ENCODE results near the gene KDM8.

The KDM8 gene

DNA sequence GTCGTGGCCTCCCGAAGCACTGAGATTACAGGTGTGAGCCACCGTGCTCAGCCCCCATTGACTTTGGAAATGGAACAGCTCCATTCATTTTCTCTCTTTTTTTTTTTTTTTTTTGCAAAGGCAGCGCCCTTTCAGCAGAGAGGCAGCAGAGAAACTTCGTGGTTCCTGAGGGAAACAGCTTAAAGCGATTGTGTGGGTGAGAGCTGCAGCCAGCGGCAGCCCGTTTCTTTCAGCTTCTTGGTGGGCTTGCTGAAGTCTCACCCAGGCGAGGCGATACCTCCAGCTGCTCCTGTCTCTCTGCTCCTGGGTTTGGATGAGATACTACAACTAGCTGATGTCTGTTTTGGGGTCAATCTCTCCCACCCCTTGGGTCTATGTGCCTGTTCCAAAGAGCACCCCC, 7.7 kb downstream of the KDM8 start:
- no peak overlapping the region for H3K4me3 ChIP-seq (ENCODE audit: low read depth, low read length, poor library complexity, severe bottlenecking)
- no peak overlapping the region for H2AFZ ChIP-seq (ENCODE audit: low read length)
- no peak overlapping the region for H3K4me2 ChIP-seq (ENCODE audit: low read length)
- no peaks in the 10 kb centered on the region for H3K9me3 ChIP-seq (ENCODE audit: low read length)
- H3F3A ChIP-seq (ENCODE audit: insufficient read depth, low read length) = no peaks in the 10 kb centered on the region
- H3K36me3 ChIP-seq (ENCODE audit: insufficient read depth, low read length) = peaks cover 5% of the 10 kb centered on the region
- peaks cover 15% of the 10 kb centered on the region for H3K4me1 ChIP-seq (ENCODE audit: insufficient read depth, low read length, severe bottlenecking)
- H3K9me2 ChIP-seq (ENCODE audit: low read depth, low read length) = no peaks in the 10 kb centered on the region
- H3K27me3 ChIP-seq (ENCODE audit: insufficient read depth, low read length) = no peaks in the 10 kb centered on the region
- H3K79me2 ChIP-seq (ENCODE audit: insufficient read depth, low read length) = no peaks in the 10 kb centered on the region
- no peak overlapping the region for H3K9ac ChIP-seq (ENCODE audit: low read length)
- H3K27ac ChIP-seq (ENCODE audit: low read depth, low read length, poor library complexity, severe bottlenecking) = no peak overlapping the region
- TF ChIP-seq, protein P1, sequence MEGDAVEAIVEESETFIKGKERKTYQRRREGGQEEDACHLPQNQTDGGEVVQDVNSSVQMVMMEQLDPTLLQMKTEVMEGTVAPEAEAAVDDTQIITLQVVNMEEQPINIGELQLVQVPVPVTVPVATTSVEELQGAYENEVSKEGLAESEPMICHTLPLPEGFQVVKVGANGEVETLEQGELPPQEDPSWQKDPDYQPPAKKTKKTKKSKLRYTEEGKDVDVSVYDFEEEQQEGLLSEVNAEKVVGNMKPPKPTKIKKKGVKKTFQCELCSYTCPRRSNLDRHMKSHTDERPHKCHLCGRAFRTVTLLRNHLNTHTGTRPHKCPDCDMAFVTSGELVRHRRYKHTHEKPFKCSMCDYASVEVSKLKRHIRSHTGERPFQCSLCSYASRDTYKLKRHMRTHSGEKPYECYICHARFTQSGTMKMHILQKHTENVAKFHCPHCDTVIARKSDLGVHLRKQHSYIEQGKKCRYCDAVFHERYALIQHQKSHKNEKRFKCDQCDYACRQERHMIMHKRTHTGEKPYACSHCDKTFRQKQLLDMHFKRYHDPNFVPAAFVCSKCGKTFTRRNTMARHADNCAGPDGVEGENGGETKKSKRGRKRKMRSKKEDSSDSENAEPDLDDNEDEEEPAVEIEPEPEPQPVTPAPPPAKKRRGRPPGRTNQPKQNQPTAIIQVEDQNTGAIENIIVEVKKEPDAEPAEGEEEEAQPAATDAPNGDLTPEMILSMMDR (IDR thresholded peaks at IDR 0.05; ENCODE audit: low read length) = no peak
- TF ChIP-seq EZH2 (IDR thresholded peaks at IDR 0.05; ENCODE audit: borderline replicate concordance, low read length) = no peak
- no peaks in the 10 kb centered on the region for H4K20me1 ChIP-seq (ENCODE audit: insufficient read depth, low read length)

DNA sequence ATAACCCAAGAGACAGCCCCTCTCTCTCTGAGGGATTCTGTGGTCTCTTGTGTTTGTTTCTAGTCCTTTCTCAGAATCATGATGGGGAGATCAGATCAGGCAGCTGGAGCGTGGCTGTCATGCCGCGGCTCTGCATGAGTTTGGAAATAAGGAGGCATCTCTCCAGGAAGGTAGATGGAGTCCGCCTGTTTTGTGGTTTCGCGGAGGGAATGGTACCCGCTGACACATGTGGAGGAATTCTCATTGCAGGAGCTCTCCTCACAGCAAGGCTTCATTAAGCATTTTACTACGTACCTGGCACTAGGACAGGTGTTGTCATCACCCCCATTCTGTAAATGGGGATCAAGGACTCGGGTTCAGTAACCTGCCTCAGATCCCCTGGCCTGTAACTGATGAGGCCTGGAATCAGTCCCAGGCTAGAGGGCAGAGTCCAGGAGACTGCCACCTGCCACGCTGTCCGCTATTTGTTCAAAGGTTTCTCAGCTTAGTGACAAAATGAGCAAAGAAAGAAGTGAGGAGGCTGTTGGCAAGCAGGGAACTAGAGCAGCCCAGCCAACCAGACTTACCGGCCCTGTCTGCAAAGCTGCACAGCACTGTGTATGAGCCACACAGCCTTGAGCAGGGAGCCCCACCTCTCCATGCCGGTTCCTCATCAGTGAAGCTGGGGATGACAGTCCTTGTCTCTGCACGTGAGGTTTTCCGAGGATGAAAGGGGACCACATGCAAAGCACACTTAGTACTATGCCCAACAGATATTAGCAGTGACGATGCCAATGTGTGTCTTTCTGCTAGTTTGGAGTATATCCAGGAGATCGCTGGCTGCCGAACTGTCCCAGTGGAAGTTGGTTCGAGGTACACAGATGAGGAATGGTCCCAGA, 11.0 kb downstream of the KDM8 start:
- H2AFZ ChIP-seq (ENCODE audit: low read length) = no peak overlapping the region
- no peak overlapping the region for H3K9ac ChIP-seq (ENCODE audit: low read length)
- H3K27ac ChIP-seq (ENCODE audit: low read depth, low read length, poor library complexity, severe bottlenecking) = no peak overlapping the region
- no peaks in the 10 kb centered on the region for H3K4me1 ChIP-seq (ENCODE audit: insufficient read depth, low read length, severe bottlenecking)
- H3K4me2 ChIP-seq (ENCODE audit: low read length) = no peak overlapping the region
- H3K4me3 ChIP-seq (ENCODE audit: low read depth, low read length, poor library complexity, severe bottlenecking) = no peak overlapping the region
- H4K20me1 ChIP-seq (ENCODE audit: insufficient read depth, low read length) = no peaks in the 10 kb centered on the region
- no peaks in the 10 kb centered on the region for H3F3A ChIP-seq (ENCODE audit: insufficient read depth, low read length)
- no peaks in the 10 kb centered on the region for H3K9me2 ChIP-seq (ENCODE audit: low read depth, low read length)
- no peak for TF ChIP-seq EZH2 (IDR thresholded peaks at IDR 0.05; ENCODE audit: borderline replicate concordance, low read length)
- TF ChIP-seq, protein P1 (IDR thresholded peaks at IDR 0.05; ENCODE audit: low read length) = no peak
- peaks cover 5% of the 10 kb centered on the region for H3K36me3 ChIP-seq (ENCODE audit: insufficient read depth, low read length)
- no peaks in the 10 kb centered on the region for H3K9me3 ChIP-seq (ENCODE audit: low read length)
- no peaks in the 10 kb centered on the region for H3K79me2 ChIP-seq (ENCODE audit: insufficient read depth, low read length)
- H3K27me3 ChIP-seq (ENCODE audit: insufficient read depth, low read length) = no peaks in the 10 kb centered on the region

DNA sequence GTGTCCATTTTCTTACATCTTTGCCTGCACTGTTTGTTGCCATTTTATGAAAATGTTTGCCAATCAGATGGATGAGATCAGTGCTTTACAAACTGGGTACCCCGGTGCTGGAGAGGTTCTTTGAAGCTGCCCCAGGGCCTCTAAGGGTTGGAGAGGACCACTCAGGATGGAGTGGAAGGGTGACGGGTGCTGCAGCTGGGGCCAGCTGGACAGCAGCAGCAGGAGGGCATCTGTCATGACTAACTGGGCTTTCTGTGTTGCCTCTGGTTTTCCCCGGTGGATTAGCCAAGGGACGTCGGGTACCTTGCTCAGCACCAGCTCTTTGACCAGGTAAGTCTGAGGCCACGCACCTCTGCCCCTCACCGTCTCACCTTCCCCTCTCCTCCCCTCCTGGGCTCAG, 12.3 kb downstream of the KDM8 start:
- Histone ChIP-seq H3K4me2 (ENCODE audit: low read length) (no peak overlapping the region), H3K9ac (ENCODE audit: low read length) (no peak overlapping the region), H3K27me3 (ENCODE audit: insufficient read depth, low read length) (no peaks in the 10 kb centered on the region), H3F3A (ENCODE audit: insufficient read depth, low read length) (no peaks in the 10 kb centered on the region), H3K36me3 (ENCODE audit: insufficient read depth, low read length) (peaks cover 5% of the 10 kb centered on the region), H3K79me2 (ENCODE audit: insufficient read depth, low read length) (no peaks in the 10 kb centered on the region), H3K4me3 (ENCODE audit: low read depth, low read length, poor library complexity, severe bottlenecking) (no peak overlapping the region), H3K27ac (ENCODE audit: low read depth, low read length, poor library complexity, severe bottlenecking) (no peak overlapping the region), H2AFZ (ENCODE audit: low read length) (no peak overlapping the region), H3K9me2 (ENCODE audit: low read depth, low read length) (no peaks in the 10 kb centered on the region), H3K4me1 (ENCODE audit: insufficient read depth, low read length, severe bottlenecking) (no peaks in the 10 kb centered on the region), H4K20me1 (ENCODE audit: insufficient read depth, low read length) (no peaks in the 10 kb centered on the region), H3K9me3 (ENCODE audit: low read length) (no peaks in the 10 kb centered on the region)
- TF ChIP-seq, protein P1 (IDR thresholded peaks at IDR 0.05; ENCODE audit: low read length) = no peak
- no peak for TF ChIP-seq EZH2 (IDR thresholded peaks at IDR 0.05; ENCODE audit: borderline replicate concordance, low read length)

Data from OCI-LY1 (cell line).